ENCODE measurements around the gene PAN3. TPM values are rescaled to one million over a fixed set of nuclear protein-coding genes. Genes with fewer than 3 reads are reported as not detected.

Gene PAN3
- total RNA-seq, 1 experiment from 2014 or later = 48.5 TPM

- WGBS (ENCODE audit: extremely low coverage, insufficient read length, low lambda C conversion rate) = no CpG with 5 or more reads among the region's 7 CpGs
- Histone ChIP-seq H4K5ac (ENCODE audit: insufficient read length, low read depth, low read length) (no peak overlapping the region), H2BK15ac (ENCODE audit: low read depth, low read length) (no peak overlapping the region), H3K27ac (ENCODE audit: insufficient read length, low read depth, low read length) (no peak overlapping the region), H3K79me2 (ENCODE audit: insufficient read depth, low read length) (no peaks in the 10 kb centered on the region), H4K91ac (ENCODE audit: insufficient read length, low read depth, low read length) (no peak overlapping the region), H3T11ph (ENCODE audit: low read length) (no peak overlapping the region), H3K23ac (ENCODE audit: insufficient read length, low read depth, low read length) (no peak overlapping the region), H3K4ac (ENCODE audit: low read depth, low read length) (no peak overlapping the region), H2BK20ac (ENCODE audit: low read depth, low read length, poor library complexity, severe bottlenecking) (no peak overlapping the region), H2AK5ac (ENCODE audit: insufficient read length, low read length) (no peak overlapping the region), H2AFZ (ENCODE audit: low read length) (no peak overlapping the region), H4K20me1 (ENCODE audit: control insufficient read depth, insufficient read depth, insufficient read length) (no peaks in the 10 kb centered on the region), H3K18ac (ENCODE audit: insufficient read length, low read depth, low read length) (no peak overlapping the region), H3K9me3 (ENCODE audit: control insufficient read depth, low read depth, low read length) (no peaks in the 10 kb centered on the region), H2BK12ac (ENCODE audit: insufficient read length, low read depth, low read length) (no peak overlapping the region), H3K4me1 (ENCODE audit: insufficient read depth, low read length) (no peaks in the 10 kb centered on the region), H3K14ac (ENCODE audit: insufficient read depth, low read length) (no peak overlapping the region), H3K56ac (ENCODE audit: insufficient read length, low read depth, low read length) (no peak overlapping the region), H2BK5ac (ENCODE audit: insufficient read length, low read length) (no peak overlapping the region), H3K23me2 (ENCODE audit: insufficient read length, low read depth, low read length, poor library complexity, severe bottlenecking) (no peaks in the 10 kb centered on the region), H3K4me2 (ENCODE audit: insufficient read depth, insufficient read length, low read length) (no peak overlapping the region), H2BK120ac (ENCODE audit: low read depth, low read length, poor library complexity, severe bottlenecking) (no peak overlapping the region), H3K27me3 (ENCODE audit: insufficient read depth, low read length) (no peaks in the 10 kb centered on the region), H3K9ac (ENCODE audit: extremely low read depth, insufficient read length, low read length) (no peak overlapping the region), H3K79me1 (ENCODE audit: insufficient read depth, low read depth, low read length, poor library complexity, severe bottlenecking) (no peaks in the 10 kb centered on the region), H4K8ac (replicated peaks; ENCODE audit: insufficient read length, low read depth, low read length) (no peak overlapping the region)
- no peak overlapping the region for H3K27ac Mint-ChIP-seq
- peaks cover 17 to 29% (median 22%) of the 10 kb centered on the region in 3 experiments; a peak in 6 of 7 replicates for H3K36me3 Mint-ChIP-seq (ENCODE audit: insufficient read depth in 1 of 3, low read depth in 3 of 3)
- no peak for DNase-seq
- peaks cover 4 to 6% of the 10 kb centered on the region in 2 experiments for H3K4me1 Mint-ChIP-seq
- H3K27me3 Mint-ChIP-seq (ENCODE audit: low read depth) = no peaks in the 10 kb centered on the region
- no peaks in the 10 kb centered on the region for H3K9me3 Mint-ChIP-seq
- TF ChIP-seq CTCF (conservative IDR thresholded peaks at IDR 0.05) = no peak
- no peak overlapping the region for H3K4me3 Mint-ChIP-seq
Observed at GRCh38 chr13:28318496-28318895, 180.2 kb downstream of the PAN3 start.
